ENCODE results near the gene DPP6. TPM values are rescaled to one million over a fixed set of nuclear protein-coding genes. Genes with fewer than 3 reads are reported as not detected.

Gene DPP6
- total and polyA plus RNA-seq, 9 of the 15 experiments (the other 6 are each of a cell fraction or from before 2014, with no cell fraction given) = not detected

DNA sequence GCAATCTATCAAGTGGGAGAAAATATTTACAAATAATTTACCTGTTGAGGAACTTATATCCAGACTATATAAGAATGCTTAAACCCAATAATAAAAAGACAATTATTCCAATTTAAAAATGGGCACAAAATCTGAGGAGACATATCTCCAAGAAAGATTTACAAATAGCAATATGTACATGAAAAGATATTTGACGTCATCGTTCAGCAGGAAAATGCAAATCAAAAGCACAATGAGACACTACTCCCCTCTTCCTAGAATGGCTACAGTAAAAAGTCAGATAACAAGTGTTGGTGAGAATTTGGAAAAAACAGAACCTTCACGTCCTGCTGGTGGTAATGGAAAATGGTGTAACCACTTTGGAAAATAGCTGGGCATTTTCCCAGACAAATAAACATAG lies 457.0 kb downstream of the DPP6 start (continued):
- TF ChIP-seq, protein P1, sequence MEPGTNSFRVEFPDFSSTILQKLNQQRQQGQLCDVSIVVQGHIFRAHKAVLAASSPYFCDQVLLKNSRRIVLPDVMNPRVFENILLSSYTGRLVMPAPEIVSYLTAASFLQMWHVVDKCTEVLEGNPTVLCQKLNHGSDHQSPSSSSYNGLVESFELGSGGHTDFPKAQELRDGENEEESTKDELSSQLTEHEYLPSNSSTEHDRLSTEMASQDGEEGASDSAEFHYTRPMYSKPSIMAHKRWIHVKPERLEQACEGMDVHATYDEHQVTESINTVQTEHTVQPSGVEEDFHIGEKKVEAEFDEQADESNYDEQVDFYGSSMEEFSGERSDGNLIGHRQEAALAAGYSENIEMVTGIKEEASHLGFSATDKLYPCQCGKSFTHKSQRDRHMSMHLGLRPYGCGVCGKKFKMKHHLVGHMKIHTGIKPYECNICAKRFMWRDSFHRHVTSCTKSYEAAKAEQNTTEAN (CRISPR knock-in tag; IDR thresholded peaks at IDR 0.05) = no peak
- TF ChIP-seq ZNF444 (CRISPR knock-in tag; IDR thresholded peaks at IDR 0.05) (no peak), NR2C1 (IDR thresholded peaks at IDR 0.05) (no peak), NR2C1 (tag; IDR thresholded peaks at IDR 0.05) (no peak), KAT2B (IDR thresholded peaks at IDR 0.05; ENCODE audit: low read depth, low read length) (no peak), ELF1 (tag; IDR thresholded peaks at IDR 0.05) (no peak)
- TF ChIP-seq, protein P2, sequence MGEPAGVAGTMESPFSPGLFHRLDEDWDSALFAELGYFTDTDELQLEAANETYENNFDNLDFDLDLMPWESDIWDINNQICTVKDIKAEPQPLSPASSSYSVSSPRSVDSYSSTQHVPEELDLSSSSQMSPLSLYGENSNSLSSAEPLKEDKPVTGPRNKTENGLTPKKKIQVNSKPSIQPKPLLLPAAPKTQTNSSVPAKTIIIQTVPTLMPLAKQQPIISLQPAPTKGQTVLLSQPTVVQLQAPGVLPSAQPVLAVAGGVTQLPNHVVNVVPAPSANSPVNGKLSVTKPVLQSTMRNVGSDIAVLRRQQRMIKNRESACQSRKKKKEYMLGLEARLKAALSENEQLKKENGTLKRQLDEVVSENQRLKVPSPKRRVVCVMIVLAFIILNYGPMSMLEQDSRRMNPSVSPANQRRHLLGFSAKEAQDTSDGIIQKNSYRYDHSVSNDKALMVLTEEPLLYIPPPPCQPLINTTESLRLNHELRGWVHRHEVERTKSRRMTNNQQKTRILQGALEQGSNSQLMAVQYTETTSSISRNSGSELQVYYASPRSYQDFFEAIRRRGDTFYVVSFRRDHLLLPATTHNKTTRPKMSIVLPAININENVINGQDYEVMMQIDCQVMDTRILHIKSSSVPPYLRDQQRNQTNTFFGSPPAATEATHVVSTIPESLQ (CRISPR knock-in tag; IDR thresholded peaks at IDR 0.05) = no peak
- TF ChIP-seq, protein P3, sequence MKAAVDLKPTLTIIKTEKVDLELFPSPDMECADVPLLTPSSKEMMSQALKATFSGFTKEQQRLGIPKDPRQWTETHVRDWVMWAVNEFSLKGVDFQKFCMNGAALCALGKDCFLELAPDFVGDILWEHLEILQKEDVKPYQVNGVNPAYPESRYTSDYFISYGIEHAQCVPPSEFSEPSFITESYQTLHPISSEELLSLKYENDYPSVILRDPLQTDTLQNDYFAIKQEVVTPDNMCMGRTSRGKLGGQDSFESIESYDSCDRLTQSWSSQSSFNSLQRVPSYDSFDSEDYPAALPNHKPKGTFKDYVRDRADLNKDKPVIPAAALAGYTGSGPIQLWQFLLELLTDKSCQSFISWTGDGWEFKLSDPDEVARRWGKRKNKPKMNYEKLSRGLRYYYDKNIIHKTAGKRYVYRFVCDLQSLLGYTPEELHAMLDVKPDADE (conservative IDR thresholded peaks at IDR 0.05; ENCODE audit: control insufficient read depth, low read depth, low read length) = no peak
